ENCODE results near the gene ZNF277. TPM values are rescaled to one million over a fixed set of nuclear protein-coding genes. Genes with fewer than 3 reads are reported as not detected.

ZNF277 gene
- total RNA-seq, 2 donors from 2014 or later: 11.6 to 19.4 TPM

Other genes with a start within 250 kb of the ZNF277 start
- 1 to 10 TPM in 1 of 2 donors, under 1 TPM in 1; 0.50 to 1.5 TPM for gene DOCK4, start 296 bp upstream of the ZNF277 start, total RNA-seq
- 10 to 100 TPM; 38.6 to 57.2 TPM for gene IFRD1, start 243.8 kb downstream of the ZNF277 start, total RNA-seq